ENCODE results near the gene APOBEC3F.

DNA sequence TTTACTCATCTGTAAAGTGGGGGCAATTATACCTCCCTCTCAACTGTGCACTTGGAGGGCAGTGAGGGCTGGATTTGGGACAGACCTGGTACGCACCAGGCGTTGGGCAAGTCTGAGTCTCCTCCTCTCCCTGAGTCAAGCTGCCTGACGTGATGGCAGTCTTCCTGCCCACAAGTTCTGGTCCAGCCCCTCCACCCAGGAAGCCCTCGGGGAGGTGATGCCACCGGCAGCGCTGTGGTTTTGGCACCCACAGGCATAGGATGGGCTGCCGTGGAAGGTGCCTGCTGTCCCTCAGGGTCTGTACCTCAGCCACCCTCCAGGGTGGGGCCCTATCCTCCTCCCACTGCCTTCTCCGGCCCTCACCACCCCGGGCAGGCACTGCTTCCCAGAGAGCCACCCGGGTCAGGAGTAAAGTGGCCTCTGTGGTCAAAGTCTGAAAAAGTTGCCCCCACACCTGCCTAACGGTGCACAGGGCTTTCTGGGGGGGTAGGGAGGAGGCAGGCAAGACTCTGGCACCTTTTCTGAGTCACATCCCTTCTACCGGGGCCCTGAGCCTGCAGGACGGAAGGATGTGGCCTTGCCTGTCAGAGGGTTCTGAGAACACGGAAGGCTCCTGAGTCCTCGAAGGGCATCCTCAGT, 49.9 kb downstream of the APOBEC3F start:
- TF ChIP-seq EZH2 (IDR thresholded peaks at IDR 0.05; ENCODE audit: insufficient read depth, poor library complexity, severe bottlenecking) (no peak), EZH2phosphoT487 (IDR thresholded peaks at IDR 0.05; ENCODE audit: insufficient read depth, low read depth) (no peak)

All from GM23248 (cell line).